Immature natural killer cell (primary cell): Measurements from ENCODE around the gene CCHCR1. TPM values are rescaled to one million over a fixed set of nuclear protein-coding genes. Genes with fewer than 3 reads are reported as not detected.
"Not testable (repeated sequence)": the region's sequence is repeated elsewhere in the genome, so short reads cannot be mapped to it uniquely, and the experiment has no call there.

Source experiments
- DNase-seq, 3 donors: peaks; one replicate each; pipeline ENCODE4 v3.0.0; 2022; ENCODE audit warnings: mixed read lengths in 1 of 3
- H3K27ac Mint-ChIP-seq, 6 donors: one replicate each; pipeline ENCODE4 v1.8.0; 2020; ENCODE audit warnings: mixed read lengths in 6 of 6, mild to moderate bottlenecking in 5 of 6, inconsistent platforms in 4 of 6, moderate library complexity in 3 of 6
- H3K27me3 Mint-ChIP-seq, 3 donors: one replicate each; pipeline ENCODE4 v1.8.0; 2020 to 2021; ENCODE audit warnings: low read depth in 3 of 3, mild to moderate bottlenecking in 3 of 3, mixed read lengths in 3 of 3, moderate library complexity in 3 of 3, inconsistent platforms in 1 of 3
- H3K36me3 Mint-ChIP-seq, 3 donors: one replicate each; pipeline ENCODE4 v1.8.0; 2020; ENCODE audit warnings: mixed read lengths in 3 of 3, inconsistent platforms in 2 of 3, mild to moderate bottlenecking in 2 of 3
- H3K4me1 Mint-ChIP-seq, 2 donors: one replicate each; pipeline ENCODE4 v1.8.0; 2020; ENCODE audit warnings: inconsistent platforms in 2 of 2, mild to moderate bottlenecking in 2 of 2, mixed read lengths in 2 of 2, moderate library complexity in 1 of 2
- H3K4me3 Mint-ChIP-seq, 5 donors: one replicate each; pipeline ENCODE4 v1.8.0; 2020; ENCODE audit warnings: mild to moderate bottlenecking in 5 of 5, mixed read lengths in 5 of 5, inconsistent platforms in 3 of 5, moderate library complexity in 3 of 5
- H3K9me3 Mint-ChIP-seq, 6 donors: one replicate each; pipeline ENCODE4 v1.8.0; 2020; ENCODE audit warnings: mild to moderate bottlenecking in 6 of 6, mixed read lengths in 6 of 6, inconsistent platforms in 4 of 6, moderate library complexity in 3 of 6
- polyA plus RNA-seq, 3 donors: library from polyadenylated mRNA; unstranded; fragments of 300-500 nt; fragmentation: Illumina TruSeq; gene quantifications; one replicate each; pipeline ENCODE4 v1.2.3, GENCODE V29; 2021

The CCHCR1 gene
- polyA plus RNA-seq, 3 donors from 2014 or later: 0.42 to 6.1 (median 4.8) TPM

DNA sequence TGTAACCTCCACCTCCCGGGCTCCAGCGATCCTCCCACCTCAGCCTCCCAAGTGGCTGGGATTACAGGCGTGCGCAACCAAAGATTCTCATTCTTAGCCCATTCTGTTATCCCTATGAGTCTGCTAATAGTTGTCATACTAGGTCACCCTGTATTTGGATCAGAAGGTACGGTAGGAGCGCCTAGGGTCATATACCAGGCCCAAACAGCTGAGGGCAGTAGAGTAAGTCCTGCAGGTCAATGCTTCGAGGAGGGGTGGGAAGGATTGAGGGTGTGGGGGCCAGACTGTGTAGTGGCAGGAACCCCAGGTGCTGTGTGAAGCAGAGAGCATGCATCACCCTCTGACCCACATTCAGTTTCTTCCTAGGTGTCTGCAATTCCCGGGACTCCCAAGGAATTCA, 35.6 kb upstream of the CCHCR1 start:
- Mint-ChIP-seq H3K36me3 (peaks cover 0 to 4% (median 3%) of the 10 kb centered on the region in 3 donors), H3K4me3 (no peak overlapping the region), H3K27ac (peak overlapping the region in 2 of 6 donors; percentile 6 to 12), H3K4me1 (peaks cover 20 to 29% of the 10 kb centered on the region in 2 donors), H3K9me3 (no peaks in the 10 kb centered on the region), H3K27me3 (peaks cover 11 to 17% (median 13%) of the 10 kb centered on the region in 3 donors)
- DNase-seq: no peak

DNA sequence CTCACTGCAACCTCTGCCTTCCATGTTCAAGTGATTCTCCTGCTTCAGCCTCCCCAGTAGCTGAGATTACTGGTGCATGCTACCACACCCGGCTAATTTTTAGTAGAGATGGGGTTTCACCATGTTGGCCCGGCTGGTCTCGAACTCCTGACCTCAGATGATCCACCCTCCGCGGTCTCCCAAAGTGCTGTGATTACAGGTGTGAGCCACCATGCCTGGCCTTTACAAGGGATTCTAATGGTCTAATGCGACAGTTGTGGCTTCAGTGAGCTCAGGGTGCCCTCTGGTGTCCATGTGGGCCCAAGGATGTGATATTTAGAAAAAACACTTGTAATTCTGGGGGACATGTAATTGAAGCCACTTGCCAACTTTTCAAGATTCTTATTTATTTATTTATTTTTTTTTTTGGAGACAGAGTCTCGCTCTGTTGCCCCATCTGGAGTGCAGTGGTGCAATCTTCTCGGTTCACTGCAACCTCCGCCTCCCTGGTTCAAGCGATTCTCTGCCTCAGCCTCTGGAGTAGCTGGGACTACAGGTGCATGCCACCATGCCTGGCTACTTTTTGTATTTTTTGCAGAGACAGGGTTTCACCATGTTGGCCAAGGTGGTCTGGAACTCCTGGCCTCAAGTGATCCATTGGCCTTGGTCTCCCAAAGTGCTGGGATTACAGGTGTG, 35.0 kb upstream of the CCHCR1 start:
- peak overlapping the region in 3 of 6 donors; percentile 15 to 81 (median 21) for H3K27ac Mint-ChIP-seq
- not testable (repeated sequence) for H3K4me3 Mint-ChIP-seq

DNA sequence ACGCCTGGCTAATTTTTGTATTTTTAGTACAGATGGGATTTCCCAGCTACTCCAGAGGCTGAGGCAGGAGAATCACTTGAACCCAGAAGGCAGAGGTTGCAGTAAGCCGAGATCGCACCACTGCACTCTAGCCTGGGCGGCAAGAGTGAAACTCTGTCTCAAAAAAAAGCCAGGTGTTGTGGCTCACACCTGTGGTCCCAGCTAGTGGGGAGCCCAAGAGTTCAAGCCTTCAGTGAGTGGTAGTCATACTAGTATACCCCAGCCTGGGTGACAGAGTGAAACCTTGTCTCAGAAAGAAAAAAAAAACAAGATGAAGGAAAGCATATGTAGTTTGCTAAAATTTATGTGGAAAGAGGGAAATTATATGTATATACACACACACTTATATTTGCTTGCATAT, 32.9 kb upstream of the CCHCR1 start:
- no peak overlapping the region for H3K4me3 Mint-ChIP-seq
- no peaks in the 10 kb centered on the region for H3K9me3 Mint-ChIP-seq
- no peaks in the 10 kb centered on the region for H3K36me3 Mint-ChIP-seq
- H3K27ac Mint-ChIP-seq: no peak overlapping the region
- DNase-seq: no peak
- peaks cover 0 to 2% (median 1%) of the 10 kb centered on the region in 3 donors for H3K27me3 Mint-ChIP-seq
- H3K4me1 Mint-ChIP-seq: peaks cover 3 to 8% of the 10 kb centered on the region in 2 donors

More for the DNA sequence above, 35.0 kb upstream of the CCHCR1 start:
- peak; percentile 48 to 59 (median 59) for DNase-seq
- H3K9me3 Mint-ChIP-seq, H3K36me3 Mint-ChIP-seq: not testable (repeated sequence)
- peaks cover 6 to 13% (median 8%) of the 10 kb centered on the region in 3 donors for H3K27me3 Mint-ChIP-seq
- H3K4me1 Mint-ChIP-seq: peaks cover 15 to 23% of the 10 kb centered on the region in 2 donors

DNA sequence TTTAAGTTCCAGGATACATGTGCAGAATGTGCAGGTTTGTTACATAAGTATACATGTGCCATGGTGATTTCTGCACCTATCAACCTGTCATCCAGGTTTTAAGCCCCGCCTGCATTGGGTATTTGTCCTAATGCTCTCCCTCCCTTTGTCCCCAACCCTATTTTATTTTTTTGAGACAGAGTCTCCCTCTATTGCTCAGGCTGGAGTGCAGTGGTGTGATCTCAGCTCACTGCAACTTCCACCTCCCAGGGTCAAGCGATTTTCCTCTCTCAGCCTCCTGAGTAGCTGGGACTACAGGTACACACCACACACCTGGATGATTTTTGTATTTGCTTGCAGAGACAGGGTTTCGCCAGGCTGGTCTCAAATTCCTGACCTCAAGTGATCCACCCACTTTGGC, 31.6 kb upstream of the CCHCR1 start:
- H3K36me3 Mint-ChIP-seq, H3K27ac Mint-ChIP-seq, H3K4me1 Mint-ChIP-seq, H3K27me3 Mint-ChIP-seq, H3K9me3 Mint-ChIP-seq, H3K4me3 Mint-ChIP-seq, DNase-seq: not testable (repeated sequence)

DNA sequence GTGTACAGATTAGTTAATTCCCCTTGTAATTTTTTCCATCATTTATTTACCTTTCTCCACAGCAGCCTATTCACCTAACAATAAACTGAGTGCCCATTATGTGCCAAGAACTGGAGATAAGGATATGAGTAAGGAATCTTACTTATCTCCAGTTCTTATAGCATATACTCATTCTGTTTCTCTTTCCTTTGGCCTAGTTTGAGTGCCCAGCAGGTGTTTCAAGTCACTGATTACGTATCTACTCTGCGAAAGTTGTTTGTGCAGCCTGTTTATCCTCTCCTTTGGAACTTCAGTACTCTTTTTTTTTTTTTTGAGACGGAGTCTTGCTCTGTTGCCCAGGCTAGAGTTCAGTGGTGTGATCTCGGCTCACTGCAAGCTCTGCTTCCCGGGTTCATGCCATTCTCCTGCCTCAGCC, 30.2 kb upstream of the CCHCR1 start:
- Mint-ChIP-seq H3K4me3 (no peak overlapping the region), H3K4me1 (peaks cover 0 to 1% of the 10 kb centered on the region in 2 donors), H3K27me3 (peaks cover 0 to 1% (median 0%) of the 10 kb centered on the region in 3 donors), H3K36me3 (no peaks in the 10 kb centered on the region), H3K27ac (peak overlapping the region in 1 of 6 donors; percentile 35), H3K9me3 (no peaks in the 10 kb centered on the region)
- no peak for DNase-seq

DNA sequence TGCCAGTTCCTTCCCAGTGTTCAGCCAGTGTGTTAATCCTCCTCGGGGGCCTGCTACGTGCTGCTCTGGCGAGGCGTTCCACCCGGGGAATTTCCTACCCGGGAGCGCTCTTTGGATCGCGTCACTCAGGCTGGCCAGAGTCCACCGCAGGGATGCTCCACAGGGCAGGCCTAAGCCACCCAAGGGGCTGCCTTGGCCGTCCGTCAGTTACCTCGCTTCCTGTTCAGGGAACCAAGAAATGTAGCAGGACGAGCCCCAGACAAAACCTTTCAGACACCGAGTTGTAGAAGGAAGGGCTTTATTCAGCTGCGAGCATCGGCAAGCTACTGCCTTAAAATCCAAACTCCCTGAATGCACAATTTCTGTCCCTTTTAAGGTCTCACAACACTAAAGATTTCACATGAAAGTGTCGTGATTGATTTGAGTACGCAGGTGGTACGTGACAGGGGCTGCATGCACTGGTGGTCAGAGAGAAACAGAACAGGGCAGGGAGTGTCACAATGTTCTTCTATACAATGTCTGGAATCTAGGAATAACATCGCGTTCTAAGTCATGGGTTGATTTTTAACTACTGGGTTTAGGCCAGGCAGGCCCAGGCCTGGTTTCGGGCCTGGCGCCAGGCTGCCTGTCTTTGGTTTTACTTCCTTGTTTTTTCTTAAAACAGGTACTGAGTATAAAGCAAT, 28.6 kb upstream of the CCHCR1 start:
- H3K9me3 Mint-ChIP-seq: no peaks in the 10 kb centered on the region
- peaks cover 0 to 1% (median 0%) of the 10 kb centered on the region in 3 donors for H3K27me3 Mint-ChIP-seq
- DNase-seq: no peak
- H3K36me3 Mint-ChIP-seq: no peaks in the 10 kb centered on the region
- peaks cover 0 to 1% of the 10 kb centered on the region in 2 donors for H3K4me1 Mint-ChIP-seq
- H3K27ac Mint-ChIP-seq: no peak overlapping the region
- H3K4me3 Mint-ChIP-seq: no peak overlapping the region

DNA sequence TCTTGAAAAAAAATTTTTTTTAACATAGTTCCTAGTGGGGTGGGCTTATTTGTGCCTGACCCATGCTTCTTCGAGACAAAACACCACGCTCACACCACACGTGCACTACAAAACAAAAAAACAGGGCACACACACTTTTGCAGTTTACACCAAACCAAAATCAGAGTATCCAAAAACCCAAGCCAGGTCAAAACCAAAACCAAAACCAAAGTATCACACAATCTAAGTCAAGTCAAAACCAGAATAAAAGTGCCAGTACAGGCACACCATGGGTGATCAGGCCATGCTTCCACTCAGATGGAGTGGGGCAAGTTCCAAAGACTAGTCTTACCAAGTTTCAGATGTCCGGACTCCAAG, 28.1 kb upstream of the CCHCR1 start:
- H3K27me3 Mint-ChIP-seq, H3K36me3 Mint-ChIP-seq, H3K27ac Mint-ChIP-seq, DNase-seq, H3K4me1 Mint-ChIP-seq, H3K9me3 Mint-ChIP-seq, H3K4me3 Mint-ChIP-seq: not testable (repeated sequence)

DNA sequence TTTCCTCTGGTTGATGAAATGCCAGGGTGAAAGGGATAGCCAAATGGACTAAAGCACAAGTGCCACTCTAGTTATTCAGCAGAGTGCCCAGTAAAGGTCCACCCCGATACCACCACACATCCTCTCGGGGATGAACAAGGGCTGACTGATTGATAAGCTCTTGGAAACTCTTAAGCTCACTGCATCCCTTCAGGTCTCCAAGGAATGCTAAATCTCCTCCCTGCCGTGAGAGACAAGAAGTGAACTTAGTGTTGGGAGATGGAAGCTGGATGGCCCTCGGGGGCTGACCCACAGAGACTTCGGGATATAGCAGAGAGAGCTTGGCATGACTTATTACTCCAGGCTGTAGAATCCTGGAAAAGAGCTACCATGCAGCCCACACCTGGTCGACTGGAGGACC, 26.3 kb upstream of the CCHCR1 start:
- not testable (repeated sequence) for H3K4me3 Mint-ChIP-seq, DNase-seq, H3K27ac Mint-ChIP-seq, H3K9me3 Mint-ChIP-seq, H3K4me1 Mint-ChIP-seq, H3K36me3 Mint-ChIP-seq, H3K27me3 Mint-ChIP-seq

DNA sequence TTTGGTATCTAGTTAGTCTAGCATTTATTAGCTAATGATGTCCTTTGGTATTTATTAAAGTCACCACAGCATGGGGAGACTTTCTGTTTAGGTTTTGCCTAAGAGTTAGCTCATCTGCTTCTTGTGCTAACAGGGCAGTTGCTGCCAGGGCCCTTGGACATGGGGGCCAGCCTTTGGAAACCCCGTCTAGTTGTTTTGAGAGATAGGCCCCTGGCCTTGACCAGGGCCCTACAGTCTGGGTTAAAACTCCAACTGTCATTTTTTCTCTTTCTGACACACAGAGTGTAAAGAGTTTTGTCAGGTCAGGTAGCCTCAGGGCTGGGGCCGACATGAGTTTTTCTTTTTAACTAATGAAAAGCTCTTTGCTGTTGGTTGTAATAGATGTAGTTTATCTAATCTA, 25.7 kb upstream of the CCHCR1 start:
- not testable (repeated sequence) for H3K36me3 Mint-ChIP-seq, H3K27me3 Mint-ChIP-seq, H3K9me3 Mint-ChIP-seq, H3K4me3 Mint-ChIP-seq, DNase-seq, H3K27ac Mint-ChIP-seq
- peaks cover 0 to 11% of the 10 kb centered on the region in 2 donors for H3K4me1 Mint-ChIP-seq

DNA sequence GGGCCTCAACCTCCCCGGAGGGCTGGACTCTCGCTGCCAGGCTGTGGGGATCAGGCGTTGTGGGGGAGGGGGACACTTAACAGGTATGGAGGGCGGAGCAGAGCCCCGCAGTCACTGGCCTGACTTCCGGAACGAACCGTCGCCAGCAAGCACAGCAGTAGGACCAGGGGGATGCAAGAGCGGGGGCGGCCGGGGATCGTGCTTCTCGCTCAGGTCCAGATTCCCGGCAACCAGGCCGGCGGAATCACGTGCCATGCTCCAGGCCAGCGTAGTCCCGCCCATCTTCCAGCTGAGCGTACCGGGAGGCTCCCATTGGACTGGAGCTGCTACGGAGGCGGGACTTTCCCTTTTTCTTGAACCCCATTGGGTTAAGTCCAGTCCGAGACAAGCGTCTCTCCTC, 22.9 kb upstream of the CCHCR1 start:
- Mint-ChIP-seq H3K27me3 (peaks cover 0 to 6% (median 3%) of the 10 kb centered on the region in 3 donors), H3K4me3 (peak overlapping the region; percentile 60 to 87 (median 83)), H3K9me3 (no peaks in the 10 kb centered on the region), H3K36me3 (no peaks in the 10 kb centered on the region), H3K27ac (peak overlapping the region in 4 of 6 donors; percentile 59 to 81 (median 60)), H3K4me1 (peaks cover 9 to 18% of the 10 kb centered on the region in 2 donors)
- DNase-seq: peak; percentile 55 to 76 (median 75)

DNA sequence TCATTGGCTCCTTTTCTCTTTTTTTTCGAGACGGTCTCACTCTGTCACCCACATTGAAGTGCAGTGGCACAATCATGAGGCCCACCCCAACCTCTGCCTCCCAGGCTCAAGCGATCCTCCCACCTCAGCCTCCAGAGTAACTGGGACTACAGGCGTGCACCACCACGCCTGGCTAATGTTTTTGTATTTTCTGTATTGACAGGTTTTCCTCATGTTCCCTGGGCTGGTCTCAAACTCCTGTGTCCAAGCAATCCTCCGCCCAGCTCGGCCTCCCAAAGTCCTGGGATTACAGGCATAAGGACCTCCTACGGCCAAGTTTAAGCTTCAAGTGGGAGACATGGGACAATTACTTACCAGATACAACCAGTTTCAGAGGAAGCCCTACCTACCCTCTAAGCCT, 22.3 kb upstream of the CCHCR1 start:
- H3K36me3 Mint-ChIP-seq: no peaks in the 10 kb centered on the region
- H3K9me3 Mint-ChIP-seq: no peaks in the 10 kb centered on the region
- DNase-seq: no peak
- H3K27ac Mint-ChIP-seq: no peak overlapping the region
- H3K27me3 Mint-ChIP-seq: peaks cover 0 to 6% (median 3%) of the 10 kb centered on the region in 3 donors
- peak overlapping the region; percentile 60 to 87 (median 83) for H3K4me3 Mint-ChIP-seq
- H3K4me1 Mint-ChIP-seq: peaks cover 9 to 19% of the 10 kb centered on the region in 2 donors

DNA sequence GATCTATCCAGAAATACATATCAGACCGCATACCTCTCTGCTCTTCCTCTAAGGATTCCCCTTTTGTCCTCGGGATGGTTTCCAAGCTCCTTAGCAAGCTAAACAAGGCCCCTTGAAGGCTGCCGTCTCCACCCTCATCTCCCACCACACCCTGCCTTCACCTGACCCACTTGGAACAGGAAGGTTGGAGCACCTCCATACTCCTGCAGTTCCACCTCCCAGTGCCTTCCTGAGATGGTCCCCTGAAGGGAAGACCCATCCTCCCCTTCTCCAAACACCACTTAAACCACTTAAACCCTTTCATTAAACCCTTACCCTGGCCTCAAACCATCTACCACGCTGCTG, 21.4 kb upstream of the CCHCR1 start:
- Mint-ChIP-seq H3K4me1 (peaks cover 9 to 19% of the 10 kb centered on the region in 2 donors), H3K36me3 (no peaks in the 10 kb centered on the region), H3K27ac (no peak overlapping the region), H3K27me3 (peaks cover 0 to 6% (median 4%) of the 10 kb centered on the region in 3 donors), H3K9me3 (no peaks in the 10 kb centered on the region), H3K4me3 (no peak overlapping the region)
- no peak for DNase-seq

DNA sequence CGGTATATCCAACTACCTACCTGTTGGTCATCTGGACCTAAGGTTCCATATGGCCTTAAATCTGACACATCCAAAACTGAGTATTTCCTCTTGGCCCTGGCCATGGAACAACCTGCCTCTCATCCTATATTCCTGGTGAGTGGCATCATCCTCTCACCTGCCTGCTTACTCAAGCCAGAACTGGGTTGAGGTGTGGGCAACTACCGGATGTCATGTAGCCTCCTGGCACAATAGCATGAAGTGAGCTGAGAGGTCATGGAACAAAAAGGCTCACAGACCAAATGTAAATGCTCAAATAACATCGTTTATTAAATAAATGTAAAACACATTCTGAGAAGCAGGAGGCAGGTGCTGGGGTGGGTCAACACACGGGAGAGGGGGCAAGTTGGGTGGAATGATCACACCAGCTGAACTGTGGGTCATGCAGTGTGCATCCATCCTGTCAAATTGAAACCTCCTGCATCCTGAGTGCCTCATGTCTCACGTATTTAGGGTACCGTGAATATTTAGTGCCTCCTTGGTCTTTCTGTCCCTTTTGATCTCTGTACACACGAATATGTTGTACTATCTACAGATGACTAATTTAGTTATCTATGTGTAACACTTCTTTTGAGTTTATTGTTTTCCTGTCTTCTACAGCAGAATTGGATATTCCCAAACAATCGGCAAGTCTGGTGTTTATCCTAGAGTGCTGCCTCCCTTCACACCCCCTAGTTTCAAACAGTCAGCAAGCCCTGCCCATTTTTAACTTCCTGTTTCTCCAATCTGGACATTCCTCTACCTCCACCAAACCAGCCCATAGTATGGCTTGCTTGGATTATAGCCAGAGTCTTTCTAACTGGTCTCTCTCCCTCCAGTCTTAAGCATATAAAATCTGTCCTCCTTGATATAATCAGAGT, 20.8 kb upstream of the CCHCR1 start:
- Mint-ChIP-seq H3K9me3 (no peaks in the 10 kb centered on the region), H3K4me1 (peaks cover 9 to 19% of the 10 kb centered on the region in 2 donors), H3K36me3 (no peaks in the 10 kb centered on the region), H3K27me3 (peaks cover 0 to 6% (median 4%) of the 10 kb centered on the region in 3 donors), H3K27ac (no peak overlapping the region), H3K4me3 (no peak overlapping the region)
- DNase-seq: no peak

DNA sequence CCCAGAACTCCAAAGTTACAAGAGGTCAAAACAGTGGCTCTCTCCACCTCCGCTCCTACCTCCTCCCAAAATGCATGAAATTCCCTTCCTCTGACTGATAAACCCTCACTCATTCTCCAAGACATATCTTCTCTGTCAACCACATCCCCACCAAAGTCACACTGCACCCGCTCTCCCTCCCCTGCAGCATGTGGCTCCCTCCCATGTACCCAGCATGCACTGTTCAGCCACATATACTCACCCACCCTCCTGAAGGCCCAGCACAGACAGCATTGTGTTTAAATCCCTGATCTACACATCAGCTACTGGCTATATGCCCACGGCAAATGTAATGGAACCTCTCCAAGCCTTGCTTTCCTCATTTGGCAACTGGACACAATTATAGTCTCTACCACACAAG, 18.4 kb upstream of the CCHCR1 start:
- peak in 1 of 3 donors; percentile 36 for DNase-seq
- H3K9me3 Mint-ChIP-seq: no peaks in the 10 kb centered on the region
- peaks cover 9 to 19% of the 10 kb centered on the region in 2 donors for H3K4me1 Mint-ChIP-seq
- peak overlapping the region; percentile 4 to 74 (median 42) for H3K27ac Mint-ChIP-seq
- peak overlapping the region; percentile 13 to 65 (median 33) for H3K4me3 Mint-ChIP-seq
- H3K27me3 Mint-ChIP-seq: peaks cover 0 to 6% (median 4%) of the 10 kb centered on the region in 3 donors
- H3K36me3 Mint-ChIP-seq: no peaks in the 10 kb centered on the region
